Fibroblast of the aortic adventitia (primary cell): Measurements from ENCODE around the gene COX8C. TPM values are rescaled to one million over a fixed set of nuclear protein-coding genes. Genes with fewer than 3 reads are reported as not detected.
A peak's percentile ranks its signal among the peaks of the same experiment; 100 is the strongest.

ENCODE experiments used
- DNase-seq: peaks from one replicate; pipeline ENCODE4 v3.0.0-alpha.2; 2010; ENCODE audit warnings: low read depth
- H3K4me3 ChIP-seq: 2 replicates; pipeline ENCODE4 v1.5.1; 2011; ENCODE audit warnings: low read depth, mild to moderate bottlenecking, control low read depth, low read length, moderate library complexity
- total RNA-seq: library from RNA; depleted of rRNA; stranded (reverse); fragments of >200 nt; gene quantifications from 2 replicates; pipeline ENCODE4 v1.2.3, GENCODE V29; 2012; ENCODE audit warnings: low replicate concordance
- TF ChIP-seq, protein P1 (sequence below): IDR thresholded peaks from 2 replicates; pipeline ENCODE4 v1.5.1; 2011; ENCODE audit warnings: mild to moderate bottlenecking, low read length, control low read depth, inconsistent platforms; ENCODE audit not compliant: insufficient read depth

The COX8C gene
- total RNA-seq, 1 donor = not detected

DNA sequence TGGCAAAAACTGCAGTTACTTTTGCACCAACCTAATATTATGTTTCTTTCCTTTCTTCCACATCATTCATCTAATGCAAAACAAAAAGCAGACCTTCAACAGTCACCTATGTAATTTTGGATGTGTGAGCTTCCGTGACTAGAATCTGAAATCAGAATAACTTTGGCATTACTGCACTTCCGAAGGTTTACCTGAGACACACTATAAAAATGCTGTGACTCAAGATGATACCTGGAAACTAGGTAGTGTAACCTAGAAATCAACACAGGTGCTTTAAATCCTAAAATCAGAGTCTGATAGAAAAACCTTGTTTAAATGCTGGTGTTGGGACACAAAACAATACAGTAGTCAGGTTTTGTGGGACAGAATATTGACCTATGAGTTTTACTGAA, 16.4 kb upstream of the COX8C start:
- TF ChIP-seq, protein P1, sequence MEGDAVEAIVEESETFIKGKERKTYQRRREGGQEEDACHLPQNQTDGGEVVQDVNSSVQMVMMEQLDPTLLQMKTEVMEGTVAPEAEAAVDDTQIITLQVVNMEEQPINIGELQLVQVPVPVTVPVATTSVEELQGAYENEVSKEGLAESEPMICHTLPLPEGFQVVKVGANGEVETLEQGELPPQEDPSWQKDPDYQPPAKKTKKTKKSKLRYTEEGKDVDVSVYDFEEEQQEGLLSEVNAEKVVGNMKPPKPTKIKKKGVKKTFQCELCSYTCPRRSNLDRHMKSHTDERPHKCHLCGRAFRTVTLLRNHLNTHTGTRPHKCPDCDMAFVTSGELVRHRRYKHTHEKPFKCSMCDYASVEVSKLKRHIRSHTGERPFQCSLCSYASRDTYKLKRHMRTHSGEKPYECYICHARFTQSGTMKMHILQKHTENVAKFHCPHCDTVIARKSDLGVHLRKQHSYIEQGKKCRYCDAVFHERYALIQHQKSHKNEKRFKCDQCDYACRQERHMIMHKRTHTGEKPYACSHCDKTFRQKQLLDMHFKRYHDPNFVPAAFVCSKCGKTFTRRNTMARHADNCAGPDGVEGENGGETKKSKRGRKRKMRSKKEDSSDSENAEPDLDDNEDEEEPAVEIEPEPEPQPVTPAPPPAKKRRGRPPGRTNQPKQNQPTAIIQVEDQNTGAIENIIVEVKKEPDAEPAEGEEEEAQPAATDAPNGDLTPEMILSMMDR = no peak
- no peak overlapping the region for H3K4me3 ChIP-seq
- no peak for DNase-seq

DNA sequence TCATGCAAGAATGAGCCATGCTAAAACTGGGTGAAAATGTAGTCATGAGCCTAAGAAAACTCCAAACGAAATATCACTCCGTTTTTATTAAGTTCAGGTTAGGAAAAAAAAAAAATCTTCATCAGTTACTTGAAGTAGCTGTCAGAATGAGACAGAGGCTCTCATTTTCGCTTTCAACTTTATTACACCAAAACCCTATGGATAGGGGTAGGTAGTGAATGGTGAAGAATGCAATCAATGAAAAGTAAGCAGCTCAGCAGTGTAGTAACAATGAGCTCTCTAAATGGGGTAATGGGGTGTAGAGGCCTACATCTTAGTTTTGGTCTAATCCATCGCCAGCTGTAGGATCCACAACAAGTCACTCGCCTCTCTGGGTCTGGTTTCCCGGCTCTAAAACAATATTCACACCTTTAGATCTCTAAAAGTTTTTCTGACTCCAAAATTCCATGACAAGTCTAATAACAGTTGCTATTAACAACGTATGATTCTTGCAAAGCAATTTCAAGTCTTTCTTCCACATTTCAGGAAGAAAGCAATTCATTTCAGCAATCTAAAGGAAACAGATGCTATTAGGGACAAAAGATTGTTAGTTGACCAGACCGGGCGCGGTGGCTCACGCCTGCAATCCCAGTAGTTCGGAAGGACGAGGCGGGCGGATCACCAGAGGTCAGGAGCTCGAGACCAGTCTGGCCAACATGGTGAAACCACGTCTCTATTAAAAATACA, 15.8 kb upstream of the COX8C start:
- no peak for DNase-seq
- TF ChIP-seq, protein P1 = no peak
- peak overlapping the region; percentile 80 for H3K4me3 ChIP-seq

- H3K4me3 ChIP-seq = peak overlapping the region; percentile 80
- TF ChIP-seq, protein P1 = no peak
- peak; percentile 17 for DNase-seq
Observed at GRCh38 chr14:93331728-93332396, 15.1 kb upstream of the COX8C start.

DNA sequence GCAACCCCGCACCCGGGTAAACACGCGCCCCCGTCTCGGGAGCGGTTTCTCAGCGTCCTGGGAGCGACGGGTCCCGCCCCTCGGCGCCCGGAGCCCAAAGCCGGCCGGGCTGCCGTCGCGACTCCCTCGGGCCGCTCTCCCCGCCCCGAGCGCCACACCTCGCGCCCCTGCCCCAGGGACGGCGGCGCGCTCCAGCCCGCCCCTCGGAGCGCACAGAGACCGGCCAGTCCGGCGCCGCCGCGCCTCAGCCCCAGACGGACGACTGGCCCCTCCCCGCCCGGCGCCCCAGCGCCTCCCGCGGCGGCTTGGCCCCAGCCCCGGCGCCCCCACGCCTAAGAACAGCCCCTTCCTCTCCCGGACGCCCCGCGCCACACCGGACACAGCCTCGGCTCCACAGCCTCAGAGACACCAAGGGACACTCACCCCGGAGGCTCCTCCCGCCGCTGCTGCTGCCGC, 14.6 kb upstream of the COX8C start:
- peak overlapping the region; percentile 80 for H3K4me3 ChIP-seq
- DNase-seq = no peak
- TF ChIP-seq, protein P1 = no peak

DNA sequence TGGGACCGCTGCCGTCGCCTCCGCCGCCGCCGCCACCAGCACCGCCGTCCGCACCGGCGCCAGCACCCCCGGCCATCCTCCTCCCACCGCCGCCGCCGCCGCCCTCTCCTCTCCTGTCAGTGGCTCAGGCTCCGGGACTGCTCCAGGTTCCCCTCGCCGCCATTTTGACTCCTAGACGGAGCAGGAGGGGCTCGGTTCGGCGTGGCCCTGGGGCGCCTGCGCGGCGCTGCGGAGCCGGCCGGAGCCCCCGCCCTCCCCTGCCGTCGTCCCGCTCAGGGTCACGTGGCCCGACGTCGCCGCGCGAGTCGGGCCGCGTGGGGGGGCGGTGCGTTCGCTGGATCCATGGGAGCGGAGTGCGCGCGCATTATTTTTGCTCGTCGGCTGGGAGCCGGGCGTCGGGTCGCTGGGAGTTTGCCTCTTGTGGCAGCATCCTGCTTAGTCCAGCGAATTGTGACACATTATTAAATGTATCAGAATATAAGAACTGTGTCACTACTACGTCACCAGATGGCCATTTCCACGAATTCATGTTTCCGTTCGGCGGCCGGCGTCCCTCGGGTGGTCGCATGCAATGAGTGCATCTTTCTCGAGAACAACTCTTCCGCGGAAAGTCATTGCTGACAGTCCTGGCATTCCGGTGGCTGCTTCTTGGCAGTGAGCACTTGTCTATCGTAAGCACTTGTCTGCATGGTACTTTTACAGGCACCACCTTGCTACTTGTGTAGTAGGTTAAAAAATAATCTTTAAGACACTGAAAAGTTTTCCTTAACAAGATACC, 13.9 kb upstream of the COX8C start, which contains the start of gene BTBD7:
BTBD7 (minus strand) TSS at position 184 of the 778 bp plus-strand sequence. CDS start 36,985 bp downstream, outside the sequence.
- H3K4me3 ChIP-seq = peak within 1 kb of the TSS; percentile 80
- TF ChIP-seq, protein P1 = peak; percentile 31
- DNase-seq = peak; percentile 90

GRCh38 chr14:93333631-93334103, 13.3 kb upstream of the COX8C start:
- TF ChIP-seq, protein P1 = no peak
- no peak for DNase-seq
- peak overlapping the region; percentile 80 for H3K4me3 ChIP-seq
